ENCODE data around the gene DYNC1H1. TPM values are rescaled to one million over a fixed set of nuclear protein-coding genes. Genes with fewer than 3 reads are reported as not detected.
"Not testable (repeated sequence)": the region's sequence is repeated elsewhere in the genome, so short reads cannot be mapped to it uniquely, and the experiment has no call there.

DYNC1H1 gene
- total RNA-seq, 1 donor from 2014 or later = 236 TPM

DNA sequence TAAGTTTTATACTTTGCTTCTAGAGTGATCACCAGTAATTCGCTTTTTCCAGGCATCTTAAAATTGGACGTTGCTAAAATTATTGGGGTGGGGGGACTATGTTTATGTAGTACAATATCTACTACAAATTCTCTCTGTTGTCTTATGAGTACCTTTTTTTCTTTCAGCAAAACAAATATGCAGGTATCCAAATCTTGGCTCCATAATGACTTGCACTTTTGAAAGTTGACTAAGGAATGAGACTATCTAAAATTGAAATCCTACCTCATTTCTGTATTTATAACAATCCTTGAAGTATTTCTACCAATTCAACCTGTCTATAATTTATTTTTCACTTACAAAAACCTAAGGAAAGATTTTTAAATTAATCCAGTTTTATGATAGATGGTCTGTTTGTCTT, 2.4 kb downstream of the DYNC1H1 start:
- H3K27ac Mint-ChIP-seq = no peak overlapping the region
- H3K9me3 Mint-ChIP-seq = no peaks in the 10 kb centered on the region
- intact Hi-C loops (cut with micrococcal nuclease) = no loop called here
- H3K4me1 Mint-ChIP-seq = peaks cover 52% of the 10 kb centered on the region
- H3K36me3 Mint-ChIP-seq (ENCODE audit: low read depth) = peaks cover 12% of the 10 kb centered on the region
- no peaks in the 10 kb centered on the region for H3K27me3 Mint-ChIP-seq
- ATAC-seq (ENCODE audit: low read depth) (no peak), DNase-seq (no peak)
- POLR2A ChIA-PET = interaction anchor here (1.2 kb wide), 1 partner anchor 18 kb away, joined by 3 read pairs; no protein-coding TSS in a partner anchor
- CTCF ChIA-PET = interaction anchor here (0.6 to 0.8 kb wide), 2 partner anchors 26 to 94 kb away, joined by 3 read pairs; no protein-coding TSS in a partner anchor
- peak overlapping the region; percentile 44 for H3K4me3 Mint-ChIP-seq
- TF ChIP-seq, protein P1, sequence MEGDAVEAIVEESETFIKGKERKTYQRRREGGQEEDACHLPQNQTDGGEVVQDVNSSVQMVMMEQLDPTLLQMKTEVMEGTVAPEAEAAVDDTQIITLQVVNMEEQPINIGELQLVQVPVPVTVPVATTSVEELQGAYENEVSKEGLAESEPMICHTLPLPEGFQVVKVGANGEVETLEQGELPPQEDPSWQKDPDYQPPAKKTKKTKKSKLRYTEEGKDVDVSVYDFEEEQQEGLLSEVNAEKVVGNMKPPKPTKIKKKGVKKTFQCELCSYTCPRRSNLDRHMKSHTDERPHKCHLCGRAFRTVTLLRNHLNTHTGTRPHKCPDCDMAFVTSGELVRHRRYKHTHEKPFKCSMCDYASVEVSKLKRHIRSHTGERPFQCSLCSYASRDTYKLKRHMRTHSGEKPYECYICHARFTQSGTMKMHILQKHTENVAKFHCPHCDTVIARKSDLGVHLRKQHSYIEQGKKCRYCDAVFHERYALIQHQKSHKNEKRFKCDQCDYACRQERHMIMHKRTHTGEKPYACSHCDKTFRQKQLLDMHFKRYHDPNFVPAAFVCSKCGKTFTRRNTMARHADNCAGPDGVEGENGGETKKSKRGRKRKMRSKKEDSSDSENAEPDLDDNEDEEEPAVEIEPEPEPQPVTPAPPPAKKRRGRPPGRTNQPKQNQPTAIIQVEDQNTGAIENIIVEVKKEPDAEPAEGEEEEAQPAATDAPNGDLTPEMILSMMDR (IDR thresholded peaks at IDR 0.05) = no peak

DNA sequence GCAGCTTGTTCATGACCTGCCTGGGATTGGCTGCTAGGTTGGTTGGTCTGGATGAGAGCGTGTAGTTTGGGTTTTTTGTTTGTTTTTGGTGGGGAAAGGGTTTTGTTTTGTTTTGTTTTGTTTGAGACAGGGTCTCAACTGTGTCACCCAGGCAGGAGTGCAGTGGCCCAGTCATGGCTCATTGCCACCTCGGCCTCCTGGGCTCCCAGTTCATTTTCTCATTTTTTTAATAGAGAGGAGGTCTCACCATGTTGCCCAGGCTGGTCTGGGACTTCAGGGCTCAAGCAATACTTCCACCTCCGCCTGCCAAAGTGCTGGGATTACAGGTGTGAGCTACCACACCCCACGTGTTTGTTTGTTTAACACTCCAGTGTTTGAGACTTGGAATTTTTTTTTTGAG, 3.8 kb downstream of the DYNC1H1 start:
- DNase-seq (no peak), ATAC-seq (ENCODE audit: low read depth) (no peak)
- no peaks in the 10 kb centered on the region for H3K9me3 Mint-ChIP-seq
- peak overlapping the region; percentile 3 for H3K27ac Mint-ChIP-seq
- no peaks in the 10 kb centered on the region for H3K27me3 Mint-ChIP-seq
- CTCF ChIA-PET = no interaction called here
- H3K4me3 Mint-ChIP-seq = no peak overlapping the region
- TF ChIP-seq, protein P1 (IDR thresholded peaks at IDR 0.05) = no peak
- peaks cover 12% of the 10 kb centered on the region for H3K36me3 Mint-ChIP-seq (ENCODE audit: low read depth)
- POLR2A ChIA-PET = no interaction called here
- peaks cover 58% of the 10 kb centered on the region for H3K4me1 Mint-ChIP-seq
- intact Hi-C loops (cut with micrococcal nuclease) = no loop called here

DNA sequence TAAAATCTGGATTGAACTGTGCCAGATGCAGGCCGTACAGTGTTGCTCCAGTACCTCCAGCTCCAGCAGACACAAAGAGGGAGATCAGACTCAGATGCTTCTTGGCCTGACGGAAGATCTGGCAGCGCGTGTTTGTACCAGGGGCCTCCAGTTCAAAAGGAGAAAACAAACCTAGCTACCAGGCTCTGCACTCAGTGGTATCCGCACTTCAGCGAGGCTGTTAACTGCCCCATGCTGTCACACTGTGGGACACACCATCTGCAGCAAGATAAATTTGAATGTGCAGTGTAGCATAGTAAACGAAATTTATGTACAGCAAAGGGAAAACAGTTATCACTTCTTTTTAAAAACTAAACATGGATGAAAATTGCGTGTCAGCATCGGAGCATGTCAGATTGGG, 5.1 kb downstream of the DYNC1H1 start:
- intact Hi-C loops (cut with micrococcal nuclease) = no loop called here
- POLR2A ChIA-PET = no interaction called here
- no peak for DNase-seq
- ATAC-seq (ENCODE audit: low read depth) = peak; percentile 27
- Mint-ChIP-seq H3K4me3 (no peak overlapping the region), H3K4me1 (peaks cover 53% of the 10 kb centered on the region), H3K36me3 (ENCODE audit: low read depth) (peaks cover 12% of the 10 kb centered on the region), H3K9me3 (no peaks in the 10 kb centered on the region), H3K27me3 (no peaks in the 10 kb centered on the region), H3K27ac (peak overlapping the region; percentile 76)
- CTCF ChIA-PET = interaction anchor here (2.0 kb wide), 1 partner anchor 126 kb away, joined by 4 read pairs; no protein-coding TSS in a partner anchor
- TF ChIP-seq, protein P1 (IDR thresholded peaks at IDR 0.05) = no peak

DNA sequence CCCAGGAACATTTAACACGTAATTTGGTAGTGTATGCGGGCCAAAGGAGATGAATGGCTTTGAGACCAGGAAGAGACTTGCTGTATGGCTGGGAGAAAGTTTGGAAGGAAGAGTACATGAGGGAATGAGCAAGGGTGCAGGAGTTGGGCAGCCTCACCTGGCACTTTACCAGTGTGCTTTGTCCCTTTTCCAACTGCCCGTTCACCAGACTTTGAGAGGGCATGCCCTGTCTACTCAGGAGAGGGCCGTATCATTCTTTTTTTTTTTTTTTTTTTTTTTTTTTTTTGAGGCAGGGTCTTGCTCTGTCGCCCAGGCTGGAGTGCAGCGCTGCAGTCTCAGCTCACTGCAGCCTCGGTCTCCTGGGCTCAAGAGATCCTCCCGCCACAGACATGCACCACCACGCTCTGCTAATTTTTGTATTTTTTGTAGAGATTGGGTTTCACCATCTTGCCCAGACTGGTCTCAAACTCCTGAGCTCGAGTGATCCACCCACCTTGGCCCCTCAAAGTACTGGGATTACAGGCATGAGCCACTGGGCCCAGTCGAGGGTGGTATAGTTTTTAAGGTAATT, 6.5 kb downstream of the DYNC1H1 start:
- no peak overlapping the region for H3K27ac Mint-ChIP-seq
- H3K4me1 Mint-ChIP-seq = peaks cover 50% of the 10 kb centered on the region
- no peak overlapping the region for H3K4me3 Mint-ChIP-seq
- no peak for DNase-seq
- TF ChIP-seq, protein P1 (IDR thresholded peaks at IDR 0.05) = no peak
- POLR2A ChIA-PET = no interaction called here
- no peaks in the 10 kb centered on the region for H3K9me3 Mint-ChIP-seq
- no peaks in the 10 kb centered on the region for H3K27me3 Mint-ChIP-seq
- CTCF ChIA-PET = interaction anchor here (0.9 to 2.0 kb wide), 3 partner anchors 9 to 127 kb away, joined by 3 to 4 read pairs (median 3); no protein-coding TSS in a partner anchor
- no peak for ATAC-seq (ENCODE audit: low read depth)
- H3K36me3 Mint-ChIP-seq (ENCODE audit: low read depth) = peaks cover 14% of the 10 kb centered on the region
- intact Hi-C loops (cut with micrococcal nuclease) = no loop called here

DNA sequence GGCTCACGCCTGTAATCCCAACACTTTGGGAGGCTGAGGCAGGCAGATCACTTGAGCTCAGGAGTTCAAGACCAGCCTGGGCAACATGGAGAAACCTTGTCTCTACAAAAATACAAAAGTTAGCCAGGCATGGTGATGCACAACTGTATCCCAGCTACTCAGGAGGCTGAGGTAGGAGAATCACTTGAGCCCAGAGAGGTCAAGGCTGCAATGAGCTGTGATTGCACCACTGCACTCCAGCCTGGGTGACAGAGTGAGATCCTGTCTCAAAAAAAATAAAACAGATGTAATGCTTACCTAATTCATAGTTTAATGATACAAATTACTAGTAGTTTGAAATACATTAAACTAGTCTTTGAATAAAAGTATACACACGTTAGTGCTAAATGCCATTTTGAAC, 7.1 kb downstream of the DYNC1H1 start:
- Mint-ChIP-seq H3K4me1 (peaks cover 48% of the 10 kb centered on the region), H3K36me3 (ENCODE audit: low read depth) (peaks cover 15% of the 10 kb centered on the region)
- POLR2A ChIA-PET; intact Hi-C loops (cut with micrococcal nuclease); H3K4me3 Mint-ChIP-seq; H3K27me3 Mint-ChIP-seq; H3K9me3 Mint-ChIP-seq; H3K27ac Mint-ChIP-seq; ATAC-seq (ENCODE audit: low read depth); DNase-seq: not testable (repeated sequence)
- CTCF ChIA-PET = interaction anchor here (0.9 to 2.0 kb wide), 3 partner anchors 10 to 128 kb away, joined by 3 to 4 read pairs (median 3); no protein-coding TSS in a partner anchor

Data from activated B cell treated with CpG ODN at 0.5 μM for 24 hours (primary cell).